HG02943 (cell line): ENCODE results near the gene HMX3.

Experiments
- ATAC-seq: cut with Tn5 transposase; IDR thresholded peaks from one replicate; pipeline ENCODE4 v1.9.1; 2021; ENCODE audit warnings: mild to moderate bottlenecking, low read depth, moderate library complexity; ENCODE audit not compliant: unreplicated experiment

Gene HMX3

DNA sequence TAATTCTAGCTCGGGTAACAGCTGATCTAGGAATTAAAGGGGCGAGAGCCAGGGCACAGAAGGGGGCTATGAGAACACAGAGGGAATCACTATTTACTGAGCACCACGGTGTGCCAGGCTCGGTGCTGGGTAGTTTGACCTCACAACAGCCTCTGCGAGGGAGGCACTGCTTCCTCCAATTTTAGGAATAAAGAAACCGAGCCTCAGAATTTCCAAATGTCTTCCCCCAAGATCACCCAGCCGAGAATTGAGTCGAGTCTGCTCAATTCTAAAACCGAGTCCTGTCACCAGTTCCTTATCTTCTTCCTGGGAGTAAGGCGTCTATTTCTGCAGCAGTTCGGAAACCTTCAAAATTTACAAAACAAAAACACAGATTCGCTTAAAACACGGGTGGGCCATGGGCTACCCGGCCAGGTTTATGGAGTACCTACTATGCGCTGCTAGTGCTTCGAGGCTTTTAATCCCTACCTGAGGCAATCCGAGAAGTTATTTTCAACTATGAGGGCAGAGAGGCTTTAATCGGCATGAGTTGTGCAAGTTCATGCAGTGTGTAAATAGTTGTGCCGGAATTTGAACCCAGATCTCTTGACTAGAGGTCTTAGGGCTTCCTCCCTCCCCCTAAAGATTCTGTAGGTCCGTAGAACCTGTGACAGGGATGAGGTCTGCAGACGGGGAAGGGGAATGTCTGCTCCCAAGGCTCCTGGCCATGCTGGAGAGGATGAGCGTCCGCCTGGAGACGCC, 11.3 kb downstream of the HMX3 start:
- ATAC-seq = no peak

DNA sequence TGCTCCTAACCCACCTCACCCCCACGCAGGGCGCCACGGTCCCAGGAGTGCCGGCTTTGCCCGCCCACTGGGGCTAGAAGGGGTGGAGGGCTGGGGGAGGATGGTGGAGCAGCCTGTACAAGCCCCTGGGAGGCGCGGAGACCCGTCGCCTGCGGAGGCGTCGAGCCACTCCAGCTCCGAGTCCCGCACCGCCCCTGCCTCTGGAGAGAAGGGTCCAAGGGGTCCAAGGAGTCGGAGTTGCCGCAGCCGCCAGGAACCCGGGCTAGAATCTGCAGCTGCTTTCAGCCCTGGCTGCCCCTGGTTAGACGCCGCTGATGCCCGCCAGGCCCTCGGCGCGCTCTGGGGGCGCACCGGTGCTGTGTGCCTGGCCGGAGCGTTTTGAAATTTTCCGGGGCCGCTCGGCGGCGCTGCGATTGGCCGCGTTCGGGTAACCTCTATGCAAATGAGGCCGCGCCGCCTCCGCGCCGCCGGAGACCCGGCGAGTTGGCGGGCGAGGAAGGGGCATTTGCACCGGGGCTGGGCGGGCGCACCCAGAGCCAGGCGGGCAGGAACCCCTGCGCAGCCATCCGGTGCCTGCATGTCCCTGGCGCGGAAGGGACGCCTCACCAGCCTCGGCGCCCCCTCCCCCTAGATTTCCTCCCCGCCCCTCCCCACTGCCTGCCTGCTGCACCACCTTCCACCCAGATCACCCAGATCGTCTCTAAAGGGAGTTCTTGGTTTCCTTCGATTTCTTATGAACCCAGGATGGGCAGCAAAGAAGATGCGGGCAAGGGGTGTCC, 12.1 kb downstream of the HMX3 start, which contains the start of gene HMX2:
HMX2 (plus strand) TSS at position 502 of the 779 bp plus-strand sequence; CDS start at position 745, 243 bp downstream.
- ATAC-seq = no peak

DNA sequence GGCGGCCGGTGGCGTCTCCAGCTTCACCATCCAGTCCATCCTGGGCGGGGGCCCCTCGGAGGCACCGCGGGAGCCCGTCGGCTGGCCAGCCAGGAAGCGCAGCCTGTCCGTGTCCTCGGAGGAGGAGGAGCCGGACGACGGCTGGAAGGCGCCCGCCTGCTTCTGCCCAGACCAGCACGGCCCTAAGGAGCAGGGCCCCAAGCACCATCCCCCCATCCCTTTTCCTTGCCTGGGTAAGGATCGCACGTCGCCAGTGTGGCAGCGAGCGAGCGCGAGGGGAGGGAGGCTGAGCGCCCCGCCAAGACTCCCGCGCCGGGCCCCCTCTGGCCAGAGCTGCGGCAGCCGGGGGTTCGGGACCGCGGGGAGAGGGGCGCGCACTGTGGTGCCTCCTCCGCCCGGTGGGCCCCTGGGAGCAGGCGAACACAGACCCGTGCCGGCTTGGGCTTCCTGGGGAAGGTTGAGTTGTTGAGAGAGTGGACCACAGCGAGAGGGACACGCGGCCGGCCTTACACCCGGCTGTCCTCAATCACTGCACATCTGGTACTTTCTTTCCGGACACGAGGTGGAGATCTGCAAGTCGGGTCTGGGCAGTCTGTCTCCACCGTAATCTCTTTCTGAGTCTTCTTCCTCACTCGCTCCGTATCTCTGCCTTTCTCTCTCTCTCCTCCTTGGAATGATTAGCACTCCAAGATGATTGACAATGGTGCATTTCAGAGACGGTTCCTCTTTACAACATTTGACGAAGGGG, 12.8 kb downstream of the HMX3 start:
- no peak for ATAC-seq

DNA sequence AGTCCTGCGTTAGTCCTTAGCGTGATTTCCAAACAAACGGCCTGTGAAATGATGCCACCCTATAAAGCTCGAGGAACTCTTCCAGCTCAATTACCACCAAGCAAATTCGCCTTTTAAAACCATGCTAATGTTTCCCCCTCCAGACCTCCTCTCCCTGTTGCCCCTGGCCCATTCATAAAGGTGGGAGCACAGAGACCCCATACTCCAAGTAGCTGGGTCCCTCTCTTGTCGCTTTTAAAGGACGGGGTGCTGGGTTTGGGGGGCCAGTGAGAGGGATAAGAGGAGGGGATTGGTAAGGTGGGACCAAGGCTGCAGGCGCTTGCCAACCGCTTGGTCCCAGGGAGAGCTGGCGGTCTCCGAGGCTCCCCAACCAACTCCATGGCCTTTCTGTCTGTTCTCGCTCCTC, 13.4 kb downstream of the HMX3 start:
- ATAC-seq = no peak

DNA sequence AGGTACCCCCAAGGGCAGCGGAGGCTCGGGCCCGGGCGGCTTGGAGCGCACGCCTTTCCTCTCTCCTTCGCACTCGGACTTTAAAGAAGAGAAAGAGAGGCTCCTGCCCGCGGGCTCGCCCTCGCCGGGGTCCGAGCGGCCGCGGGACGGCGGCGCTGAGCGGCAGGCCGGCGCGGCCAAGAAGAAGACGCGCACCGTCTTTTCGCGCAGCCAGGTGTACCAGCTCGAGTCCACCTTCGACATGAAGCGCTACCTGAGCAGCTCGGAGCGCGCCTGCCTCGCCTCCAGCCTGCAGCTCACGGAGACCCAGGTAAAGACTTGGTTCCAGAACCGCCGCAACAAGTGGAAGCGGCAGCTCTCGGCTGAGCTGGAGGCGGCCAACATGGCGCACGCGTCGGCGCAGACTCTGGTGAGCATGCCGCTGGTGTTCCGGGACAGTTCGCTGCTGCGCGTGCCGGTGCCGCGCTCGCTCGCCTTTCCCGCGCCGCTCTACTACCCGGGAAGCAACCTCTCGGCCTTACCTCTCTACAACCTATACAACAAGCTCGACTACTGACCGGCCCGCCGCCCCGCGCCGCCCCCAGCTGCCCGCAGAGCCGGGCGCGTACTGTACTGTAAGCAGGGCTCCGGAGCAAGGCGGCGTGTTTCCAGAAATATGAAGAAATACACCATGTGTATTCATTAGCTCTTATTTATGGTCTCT, 13.9 kb downstream of the HMX3 start:
- no peak for ATAC-seq

DNA sequence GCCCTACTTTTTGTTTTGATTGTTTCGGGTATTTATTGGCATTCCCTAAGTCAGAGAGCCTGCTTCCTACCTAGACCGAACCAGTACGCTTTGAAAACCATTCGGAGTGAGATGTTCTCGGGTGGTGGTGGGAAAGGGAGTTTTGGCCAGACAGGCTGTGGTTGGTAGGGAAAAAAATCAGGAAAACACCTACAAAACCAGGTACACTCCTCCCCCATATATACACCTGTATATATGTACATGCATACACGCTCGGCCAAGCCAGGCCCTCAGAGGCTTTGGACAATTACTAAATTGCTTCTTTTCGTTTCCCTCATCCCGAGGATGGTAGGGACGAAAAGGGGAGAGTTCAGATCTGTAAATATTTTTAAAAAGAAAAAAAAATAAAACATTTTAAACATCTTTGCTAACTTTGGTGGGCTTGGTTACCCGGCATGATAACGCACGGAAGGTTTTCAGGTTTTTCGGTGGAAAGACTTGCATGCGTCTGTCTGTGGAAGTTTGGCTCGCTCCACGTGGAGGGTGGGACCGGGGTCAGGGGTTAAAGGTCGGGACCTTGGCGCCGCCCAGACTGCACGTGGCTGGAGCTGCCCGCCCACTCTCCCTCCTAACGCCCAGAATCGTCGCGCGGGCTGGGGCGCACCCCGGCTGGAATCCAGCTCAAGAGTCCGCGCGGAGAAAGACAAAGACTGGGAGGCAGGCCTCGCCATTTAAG, 14.7 kb downstream of the HMX3 start:
- ATAC-seq = no peak

DNA sequence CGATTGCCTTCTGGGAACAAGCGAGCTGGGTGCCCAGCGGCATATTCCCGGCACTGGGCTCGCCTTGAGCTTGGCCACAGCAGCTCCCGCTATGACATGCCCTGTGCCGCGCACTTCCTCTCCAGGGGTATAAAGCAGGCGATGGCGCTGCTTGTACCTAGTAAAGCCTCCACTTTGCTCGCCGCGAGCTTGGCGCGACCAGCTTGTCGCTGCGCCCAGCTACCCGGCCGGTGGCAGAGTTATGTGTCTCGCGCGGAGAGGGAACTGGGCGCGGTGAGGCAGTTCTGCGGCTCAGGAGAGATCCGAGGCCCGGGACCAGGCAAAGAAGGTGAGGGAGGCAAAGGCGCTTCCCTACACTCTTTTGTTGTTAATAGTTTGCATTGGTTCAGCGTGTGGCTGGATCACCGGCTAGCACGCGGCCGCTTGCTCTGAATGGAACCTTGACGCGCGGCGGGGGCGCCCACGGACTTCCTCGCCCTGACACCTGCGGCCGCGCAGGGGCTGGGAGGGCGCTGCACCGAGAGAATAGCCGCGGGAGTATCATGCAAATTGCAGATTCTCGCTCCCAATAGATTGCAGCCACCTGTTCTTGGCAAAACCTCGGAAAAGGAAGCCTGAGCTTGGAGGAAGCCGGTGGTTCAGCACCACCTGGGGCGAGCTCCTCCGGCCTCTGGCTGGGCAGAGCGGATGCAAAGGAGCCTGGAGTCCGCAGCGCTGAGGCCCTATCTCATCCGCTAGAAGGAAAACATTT, 15.4 kb downstream of the HMX3 start:
- ATAC-seq = no peak

DNA sequence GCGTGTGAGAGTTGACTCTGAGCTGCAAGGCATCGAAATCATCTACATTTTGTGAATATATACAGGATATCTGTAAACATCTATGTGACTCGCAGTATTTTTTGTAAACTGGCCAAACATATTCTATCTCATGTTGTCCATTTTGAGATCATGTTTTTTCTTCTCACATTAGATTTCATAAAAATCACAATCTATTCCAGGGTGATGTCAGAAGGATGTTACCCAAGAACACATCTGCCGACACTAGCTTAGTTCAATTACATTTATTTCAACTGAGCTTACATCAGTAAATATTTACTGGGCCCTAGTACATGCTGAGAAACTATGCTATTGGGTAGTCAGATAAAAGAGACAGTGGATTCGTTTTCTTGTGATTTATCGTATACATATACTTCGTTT, 16.0 kb downstream of the HMX3 start:
- no peak for ATAC-seq

DNA sequence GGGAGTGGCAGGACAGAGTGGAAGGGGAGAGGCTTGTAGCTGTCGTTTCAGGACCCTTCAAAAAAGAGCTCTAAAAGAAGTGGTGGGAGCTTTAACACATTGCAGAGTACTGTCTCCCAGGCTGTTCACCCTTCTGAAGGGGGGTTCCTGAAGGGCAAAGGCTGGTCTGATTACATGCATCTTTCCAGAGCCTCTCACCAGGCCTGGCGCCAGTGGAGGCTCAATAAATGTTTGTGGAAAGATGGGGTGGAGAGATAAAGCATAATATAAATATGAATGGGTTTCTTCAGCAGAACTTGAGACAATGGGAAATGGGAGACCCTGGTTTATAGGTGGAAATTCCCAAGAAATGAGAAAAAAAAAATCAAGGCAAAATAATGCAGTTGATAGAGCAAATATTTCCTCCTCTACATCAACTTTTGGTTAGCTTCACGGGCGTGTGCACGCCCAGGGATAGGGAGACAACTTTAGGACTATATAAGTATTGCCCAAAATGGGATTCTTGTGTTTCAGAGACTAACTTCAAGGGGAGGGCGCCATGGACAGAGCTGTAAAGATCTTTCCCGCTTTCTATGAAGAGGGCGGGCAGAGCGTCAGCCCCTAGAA, 17.8 kb downstream of the HMX3 start:
- ATAC-seq = no peak

DNA sequence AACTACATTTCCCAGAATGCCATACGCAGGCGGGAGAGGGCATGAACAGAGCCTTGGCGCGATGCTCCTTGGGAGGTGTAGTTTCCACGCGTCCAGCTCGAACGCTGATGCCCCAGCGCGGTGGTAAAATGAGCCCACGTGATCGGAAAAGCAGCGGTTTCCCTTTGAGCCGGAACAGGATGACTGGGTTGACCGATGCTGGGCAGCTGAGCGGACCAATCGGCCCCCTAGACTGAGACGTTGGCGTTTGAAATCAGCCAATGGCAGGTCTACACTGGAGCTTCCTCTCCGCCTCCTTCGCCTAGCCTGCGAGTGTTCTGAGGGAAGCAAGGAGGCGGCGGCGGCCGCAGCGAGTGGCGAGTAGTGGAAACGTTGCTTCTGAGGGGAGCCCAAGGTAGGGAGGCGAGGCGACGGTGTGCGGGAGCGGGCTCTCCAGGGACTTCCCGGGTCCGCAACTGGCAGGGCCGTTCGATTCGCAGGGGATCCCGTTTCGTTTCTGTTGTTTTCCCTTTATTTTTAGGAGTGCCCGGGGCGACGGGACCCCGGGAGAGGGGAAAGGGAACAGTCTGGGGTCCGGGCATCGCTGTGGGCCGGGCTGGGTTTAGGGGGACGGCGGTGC, 18.4 kb downstream of the HMX3 start, which contains the start of gene BUB3:
BUB3 (plus strand) TSS at position 311 of the 619 bp plus-strand sequence. CDS start 516 bp downstream, outside the sequence.
- ATAC-seq = peak; percentile 93

DNA sequence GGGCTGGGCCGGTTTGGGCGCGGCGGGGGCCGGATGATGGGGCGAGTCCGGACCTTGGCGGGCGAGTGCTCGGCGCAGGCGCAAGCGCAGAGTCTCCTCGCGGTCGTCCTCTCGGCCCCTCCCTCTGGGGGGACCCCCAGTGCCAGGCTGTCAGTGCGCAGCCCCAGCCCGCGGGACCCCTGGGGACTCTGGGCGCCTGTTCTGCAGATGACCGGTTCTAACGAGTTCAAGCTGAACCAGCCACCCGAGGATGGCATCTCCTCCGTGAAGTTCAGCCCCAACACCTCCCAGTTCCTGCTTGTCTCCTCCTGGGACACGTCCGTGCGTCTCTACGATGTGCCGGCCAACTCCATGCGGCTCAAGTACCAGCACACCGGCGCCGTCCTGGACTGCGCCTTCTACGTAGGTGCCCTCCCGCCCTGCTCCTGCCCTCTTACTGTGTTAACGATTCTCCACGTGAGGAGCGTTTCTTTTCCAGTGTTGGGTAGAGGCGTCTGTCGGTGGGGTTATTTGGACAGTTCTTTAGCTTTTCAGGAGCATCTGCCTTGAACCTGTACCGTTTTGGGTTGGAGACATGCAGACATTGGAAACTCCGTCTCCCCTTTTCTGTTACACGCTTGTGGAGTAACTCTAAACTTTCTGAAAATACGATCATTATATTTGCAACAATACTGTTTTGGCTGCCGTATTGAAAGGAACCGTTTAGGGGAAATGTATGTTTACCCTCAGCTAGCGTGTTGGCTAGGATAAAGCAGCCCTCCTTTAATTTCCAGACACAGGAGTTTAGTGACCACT, 19.1 kb downstream of the HMX3 start:
- ATAC-seq = peak; percentile 52

DNA sequence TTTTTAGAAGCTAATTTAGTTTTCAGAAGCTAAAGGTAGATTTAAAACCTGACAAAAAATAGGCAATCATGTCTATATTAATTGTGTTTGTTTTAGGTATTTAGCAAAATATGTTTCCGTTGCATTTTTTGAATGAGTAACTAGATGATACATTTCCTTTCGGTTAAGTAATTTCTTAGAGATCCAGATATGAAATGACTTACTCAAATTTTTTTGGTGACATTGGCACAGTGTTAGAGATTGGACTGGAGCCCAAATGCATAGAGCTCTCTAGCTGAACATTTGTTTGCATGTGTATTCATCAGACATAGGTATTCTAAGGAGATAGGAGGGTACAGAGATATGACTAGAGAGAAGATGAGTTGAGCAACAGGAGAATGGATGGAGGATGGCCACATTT, 20.3 kb downstream of the HMX3 start:
- ATAC-seq = no peak

DNA sequence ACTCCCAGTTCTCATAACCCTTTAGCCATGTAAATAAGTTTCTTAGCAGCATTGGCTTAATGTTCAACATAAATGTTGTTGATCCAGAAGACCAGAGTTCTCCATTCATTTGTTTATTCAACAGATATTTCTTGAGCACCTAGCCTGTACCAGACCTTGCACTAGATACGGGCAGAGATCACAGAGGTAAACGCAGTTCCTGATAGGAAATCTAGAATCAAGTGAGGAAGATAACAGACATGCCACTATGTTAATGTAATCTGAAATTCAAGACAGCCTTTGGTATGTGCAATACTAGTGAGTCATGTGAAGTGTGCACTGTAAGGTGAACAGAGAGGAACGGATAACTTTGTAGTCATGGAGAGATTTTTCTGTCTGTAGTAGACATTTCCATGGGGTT, 21.4 kb downstream of the HMX3 start:
- no peak for ATAC-seq

DNA sequence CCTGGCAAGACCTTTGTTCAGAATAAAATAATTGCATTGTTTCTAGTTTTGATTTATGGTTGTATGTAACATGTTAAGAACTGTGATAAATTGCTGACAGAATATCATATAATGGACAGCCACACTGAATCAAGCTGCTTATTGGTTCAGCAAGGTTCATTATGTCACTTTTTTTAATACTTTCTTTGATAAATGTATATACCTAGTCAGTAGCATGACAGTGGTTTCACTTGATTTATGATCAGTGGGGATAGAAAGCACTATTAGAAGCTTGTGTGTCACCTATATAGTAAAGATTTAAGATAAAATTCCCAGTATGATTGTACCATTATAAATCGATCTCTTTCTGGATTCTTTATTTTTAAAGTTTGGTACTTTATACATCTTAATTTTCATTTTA, 22.9 kb downstream of the HMX3 start:
- no peak for ATAC-seq

DNA sequence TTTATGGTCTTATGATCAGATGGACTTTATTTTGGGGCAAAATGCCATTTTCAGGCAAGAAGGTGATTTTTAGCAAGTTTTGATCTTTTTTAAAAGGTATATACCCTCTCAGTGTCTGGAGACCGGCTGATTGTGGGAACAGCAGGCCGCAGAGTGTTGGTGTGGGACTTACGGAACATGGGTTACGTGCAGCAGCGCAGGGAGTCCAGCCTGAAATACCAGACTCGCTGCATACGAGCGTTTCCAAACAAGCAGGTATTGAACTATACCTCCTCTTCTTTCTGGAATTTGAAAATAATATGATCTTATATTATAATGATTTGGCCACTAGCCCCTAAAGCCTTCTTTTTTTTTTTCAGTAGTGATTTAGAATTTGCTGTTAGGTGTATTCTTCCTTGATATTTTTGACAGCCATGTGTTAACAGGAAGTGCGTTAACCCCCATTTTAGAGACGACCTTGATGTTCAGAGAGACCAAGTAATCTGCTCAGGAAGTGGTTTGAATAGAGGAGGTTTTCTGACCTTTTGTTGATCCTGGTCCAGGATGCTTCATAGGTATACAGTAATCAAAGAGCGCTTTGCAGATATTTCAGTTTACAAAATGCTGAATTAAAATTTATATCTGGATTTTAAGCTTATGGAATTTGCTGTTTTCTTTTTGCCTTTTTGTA, 24.7 kb downstream of the HMX3 start:
- no peak for ATAC-seq

DNA sequence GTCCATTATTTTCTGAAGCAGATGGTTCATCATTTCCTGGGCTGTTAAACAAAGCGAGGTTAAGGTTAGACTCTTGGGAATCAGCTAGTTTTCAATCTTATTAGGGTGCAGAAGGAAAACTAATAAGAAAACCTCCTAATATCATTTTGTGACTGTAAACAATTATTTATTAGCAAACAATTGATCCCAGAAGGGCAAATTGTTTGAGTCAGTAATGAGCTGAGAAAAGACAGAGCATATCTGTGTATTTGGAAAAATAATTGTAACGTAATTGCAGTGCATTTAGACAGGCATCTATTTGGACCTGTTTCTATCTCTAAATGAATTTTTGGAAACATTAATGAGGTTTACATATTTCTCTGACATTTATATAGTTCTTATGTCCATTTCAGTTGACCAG, 28.5 kb downstream of the HMX3 start:
- ATAC-seq = no peak

DNA sequence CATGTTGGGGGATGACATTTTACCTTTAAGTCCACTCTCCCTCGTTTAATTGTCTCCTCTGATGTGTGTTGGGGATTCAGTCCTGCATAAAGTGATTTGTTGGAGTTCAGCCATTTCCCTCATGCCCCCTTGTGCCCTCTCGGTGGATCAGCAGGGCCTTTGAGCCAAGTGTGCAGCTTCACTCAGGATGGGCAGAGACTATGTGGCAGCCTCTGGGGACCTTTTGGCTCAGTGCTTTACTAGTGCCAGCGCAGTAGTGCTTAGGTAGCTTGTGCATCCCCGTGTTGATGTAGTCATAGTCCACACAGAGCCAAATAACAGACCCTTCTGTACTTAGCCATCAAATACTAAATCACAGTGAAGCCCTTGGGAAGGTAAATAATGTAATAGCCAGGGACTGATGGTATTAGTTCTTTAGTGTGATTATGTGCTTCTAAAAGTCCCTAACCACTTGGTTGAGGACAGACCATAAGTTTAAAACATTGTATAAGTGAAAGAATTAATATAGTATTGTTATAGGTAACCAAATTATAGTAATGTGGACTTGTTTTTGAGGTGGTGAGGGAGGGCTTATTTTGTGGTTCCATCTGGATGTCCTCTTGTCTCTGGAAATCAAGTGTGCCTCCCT, 29.8 kb downstream of the HMX3 start:
- no peak for ATAC-seq
